ENCODE data around the gene USP1. TPM values are rescaled to one million over a fixed set of nuclear protein-coding genes. Genes with fewer than 3 reads are reported as not detected.

USP1 gene
- total RNA-seq, 4 donors from 2014 or later, result 23.0 to 39.9 (median 33.7) TPM

DNA sequence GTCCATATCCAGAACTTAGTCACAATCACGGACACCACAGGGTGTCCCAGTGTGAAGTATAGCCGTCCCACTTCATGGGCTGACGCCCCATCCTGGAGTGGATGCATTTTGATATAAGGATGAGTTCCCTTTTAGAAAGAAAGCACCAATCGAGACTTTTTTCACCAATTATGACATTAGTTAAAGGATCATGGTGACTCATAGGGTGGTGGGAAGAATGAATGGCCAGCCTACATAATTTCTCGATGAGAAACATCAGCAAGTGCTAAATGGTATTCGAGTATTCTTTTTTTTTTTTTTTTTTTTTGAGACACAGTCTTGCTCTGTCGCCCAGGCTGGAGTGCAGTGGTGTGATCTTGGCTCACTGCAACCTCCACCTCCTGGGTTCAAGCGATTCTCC, 38.5 kb upstream of the USP1 start:
- no peaks in the 10 kb centered on the region for H3K4me1 ChIP-seq
- no peak for ATAC-seq
- no peaks in the 10 kb centered on the region for H3K27me3 ChIP-seq
- H3K36me3 ChIP-seq, result no peaks in the 10 kb centered on the region
- WGBS, 2 donors (ENCODE audit: low coverage in 1 of 2), result 67 to 85% methylated on average over 7 of the region's 8 CpGs
- no peak for TF ChIP-seq EP300 (IDR thresholded peaks at IDR 0.05)
- no peak for TF ChIP-seq POLR2AphosphoS5 (IDR thresholded peaks at IDR 0.05)
- TF ChIP-seq POLR2A (IDR thresholded peaks at IDR 0.05), result no peak
- TF ChIP-seq, protein P1, sequence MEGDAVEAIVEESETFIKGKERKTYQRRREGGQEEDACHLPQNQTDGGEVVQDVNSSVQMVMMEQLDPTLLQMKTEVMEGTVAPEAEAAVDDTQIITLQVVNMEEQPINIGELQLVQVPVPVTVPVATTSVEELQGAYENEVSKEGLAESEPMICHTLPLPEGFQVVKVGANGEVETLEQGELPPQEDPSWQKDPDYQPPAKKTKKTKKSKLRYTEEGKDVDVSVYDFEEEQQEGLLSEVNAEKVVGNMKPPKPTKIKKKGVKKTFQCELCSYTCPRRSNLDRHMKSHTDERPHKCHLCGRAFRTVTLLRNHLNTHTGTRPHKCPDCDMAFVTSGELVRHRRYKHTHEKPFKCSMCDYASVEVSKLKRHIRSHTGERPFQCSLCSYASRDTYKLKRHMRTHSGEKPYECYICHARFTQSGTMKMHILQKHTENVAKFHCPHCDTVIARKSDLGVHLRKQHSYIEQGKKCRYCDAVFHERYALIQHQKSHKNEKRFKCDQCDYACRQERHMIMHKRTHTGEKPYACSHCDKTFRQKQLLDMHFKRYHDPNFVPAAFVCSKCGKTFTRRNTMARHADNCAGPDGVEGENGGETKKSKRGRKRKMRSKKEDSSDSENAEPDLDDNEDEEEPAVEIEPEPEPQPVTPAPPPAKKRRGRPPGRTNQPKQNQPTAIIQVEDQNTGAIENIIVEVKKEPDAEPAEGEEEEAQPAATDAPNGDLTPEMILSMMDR (IDR thresholded peaks at IDR 0.05), result no peak
- no peak overlapping the region for H3K27ac ChIP-seq
- no peaks in the 10 kb centered on the region for H3K9me3 ChIP-seq
- no peak overlapping the region for H3K4me3 ChIP-seq

DNA sequence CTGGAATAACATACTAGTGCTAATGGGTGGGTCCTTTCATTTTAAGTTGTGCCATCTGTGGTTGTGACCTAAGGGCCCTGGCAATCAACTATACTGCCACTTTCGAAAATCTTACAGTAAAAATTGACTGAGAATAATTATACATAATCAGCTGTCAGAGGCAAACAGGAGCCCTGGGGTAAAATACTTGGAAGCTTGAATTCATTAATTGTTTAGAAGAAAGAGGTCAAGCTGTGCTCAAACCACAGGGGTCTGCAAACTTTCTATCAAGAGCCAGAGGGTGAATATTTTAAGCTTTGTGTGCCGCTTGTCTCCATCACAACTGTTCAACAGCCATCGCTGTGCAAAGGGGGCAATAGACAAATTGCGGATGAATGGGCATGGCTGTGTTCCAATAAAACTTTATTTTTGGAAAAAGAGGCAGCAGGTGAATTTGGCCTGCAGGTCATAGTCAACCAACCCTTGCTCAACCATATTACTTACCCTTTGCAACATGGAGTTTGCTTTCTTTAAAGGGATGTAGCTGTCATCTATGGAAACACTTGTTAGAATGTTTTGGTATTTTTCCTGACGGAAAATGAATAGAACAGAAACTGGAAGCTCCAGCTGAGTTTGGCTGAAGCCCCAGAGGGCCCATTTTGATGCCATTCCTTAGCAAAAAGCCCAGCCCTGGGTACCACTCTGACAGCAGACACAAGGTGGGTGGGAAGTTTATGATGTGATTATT, 35.7 kb upstream of the USP1 start:
- H3K27ac ChIP-seq, result no peak overlapping the region
- no peaks in the 10 kb centered on the region for H3K4me1 ChIP-seq
- no peak for ATAC-seq
- no peaks in the 10 kb centered on the region for H3K27me3 ChIP-seq
- H3K9me3 ChIP-seq, result no peaks in the 10 kb centered on the region
- no peak overlapping the region for H3K4me3 ChIP-seq
- H3K36me3 ChIP-seq, result no peaks in the 10 kb centered on the region
- TF ChIP-seq, protein P1 (IDR thresholded peaks at IDR 0.05), result no peak
- TF ChIP-seq POLR2A (IDR thresholded peaks at IDR 0.05), result no peak
- no peak for TF ChIP-seq EP300 (IDR thresholded peaks at IDR 0.05)
- TF ChIP-seq POLR2AphosphoS5 (IDR thresholded peaks at IDR 0.05), result no peak
- WGBS, 2 donors (ENCODE audit: low coverage in 1 of 2), result 76 to 93% methylated on average over 4 of the region's 5 CpGs

DNA sequence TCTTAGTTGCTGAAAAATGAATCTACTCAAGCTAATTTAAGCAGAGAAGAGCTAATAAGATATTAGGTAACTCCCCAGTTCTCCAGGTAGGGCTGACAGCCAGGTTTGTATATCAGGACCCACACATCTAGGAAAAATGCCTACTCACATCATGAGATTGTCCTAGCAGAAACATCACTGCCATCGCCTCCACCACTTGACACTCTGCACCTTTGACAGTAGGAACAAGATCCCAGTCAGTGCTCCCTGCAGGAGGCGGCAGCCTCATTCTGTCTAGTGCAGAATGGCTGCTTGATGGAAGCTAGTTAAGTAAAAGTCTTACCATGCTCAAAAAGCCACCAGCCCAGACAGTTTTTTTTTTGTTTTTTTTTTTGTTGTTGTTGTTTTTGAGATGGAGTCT, 31.6 kb upstream of the USP1 start:
- ATAC-seq, result no peak
- H3K27ac ChIP-seq, result no peak overlapping the region
- no peak overlapping the region for H3K4me3 ChIP-seq
- 80 to 83% methylated on average over 1 to 2 of the region's 2 CpGs for WGBS, 2 donors (ENCODE audit: low coverage in 1 of 2)
- no peaks in the 10 kb centered on the region for H3K9me3 ChIP-seq
- H3K27me3 ChIP-seq, result no peaks in the 10 kb centered on the region
- TF ChIP-seq POLR2AphosphoS5 (IDR thresholded peaks at IDR 0.05) (no peak), EP300 (IDR thresholded peaks at IDR 0.05) (no peak), POLR2A (IDR thresholded peaks at IDR 0.05) (no peak)
- TF ChIP-seq, protein P1 (IDR thresholded peaks at IDR 0.05), result no peak
- H3K36me3 ChIP-seq, result no peaks in the 10 kb centered on the region
- no peaks in the 10 kb centered on the region for H3K4me1 ChIP-seq

DNA sequence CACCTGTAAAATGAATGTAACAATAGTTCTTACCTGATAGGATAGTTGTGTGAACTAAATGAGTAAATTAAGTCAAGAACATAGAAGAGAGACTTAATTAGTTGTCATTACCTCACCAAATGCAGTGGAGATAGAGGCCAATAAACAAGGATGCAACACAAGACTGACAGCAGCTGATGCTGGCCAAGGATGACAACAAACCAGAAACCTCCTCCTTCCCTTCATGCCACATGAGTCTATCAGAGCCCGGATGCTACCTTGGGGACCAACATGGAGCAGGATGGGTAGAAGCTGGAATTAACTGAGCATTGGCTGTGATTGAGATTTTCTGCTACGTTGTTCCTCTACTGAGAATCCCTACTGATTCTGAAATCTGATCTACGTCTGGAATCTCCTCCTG, 30.3 kb upstream of the USP1 start:
- no peaks in the 10 kb centered on the region for H3K4me1 ChIP-seq
- H3K27ac ChIP-seq, result no peak overlapping the region
- H3K4me3 ChIP-seq, result no peak overlapping the region
- ATAC-seq, result no peak
- no peaks in the 10 kb centered on the region for H3K36me3 ChIP-seq
- no peaks in the 10 kb centered on the region for H3K9me3 ChIP-seq
- TF ChIP-seq EP300 (IDR thresholded peaks at IDR 0.05) (no peak), POLR2AphosphoS5 (IDR thresholded peaks at IDR 0.05) (no peak), POLR2A (IDR thresholded peaks at IDR 0.05) (no peak)
- TF ChIP-seq, protein P1 (IDR thresholded peaks at IDR 0.05), result no peak
- WGBS, 2 donors (ENCODE audit: low coverage in 1 of 2), result 100% methylated on average over 1 of the region's 3 CpGs; no CpG with 5 or more reads in 1 of the 2 donors
- H3K27me3 ChIP-seq, result no peaks in the 10 kb centered on the region

DNA sequence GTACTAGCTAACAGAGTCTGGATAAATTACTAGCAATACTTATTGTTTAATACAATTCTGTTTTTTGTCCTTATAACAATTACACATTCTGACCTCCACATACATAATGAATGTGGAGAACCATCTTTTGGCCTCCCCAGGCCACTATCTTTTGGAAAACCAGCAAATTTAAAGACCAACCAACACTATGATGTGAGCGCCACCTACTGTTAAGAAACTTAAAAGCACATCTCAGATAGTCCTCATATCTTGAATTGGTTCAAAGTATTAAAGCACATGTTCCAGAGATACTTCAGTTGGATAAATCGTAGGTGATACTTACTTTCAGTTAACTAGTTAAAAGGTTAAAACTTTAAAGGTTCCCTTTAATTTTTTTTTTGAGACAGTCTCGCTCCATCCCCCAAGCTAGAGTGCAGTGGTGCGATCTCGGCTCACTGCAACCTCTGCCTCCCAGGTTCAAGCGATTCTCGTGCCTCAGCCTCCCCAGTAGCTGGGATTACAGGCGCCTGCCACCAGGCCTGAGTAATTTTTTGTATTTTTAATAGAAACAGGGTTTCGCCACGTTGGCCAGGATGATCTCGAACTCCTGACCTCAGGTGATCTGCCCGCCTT, 29.3 kb upstream of the USP1 start:
- ATAC-seq, result no peak
- H3K27ac ChIP-seq, result no peak overlapping the region
- WGBS, 2 donors (ENCODE audit: low coverage in 1 of 2), result 0 to 72% methylated on average over 2 to 12 of the region's 12 CpGs
- no peak for TF ChIP-seq POLR2AphosphoS5 (IDR thresholded peaks at IDR 0.05)
- TF ChIP-seq, protein P1 (IDR thresholded peaks at IDR 0.05), result peak; percentile 68 to 75 (median 70)
- no peaks in the 10 kb centered on the region for H3K27me3 ChIP-seq
- H3K4me1 ChIP-seq, result no peaks in the 10 kb centered on the region
- no peaks in the 10 kb centered on the region for H3K36me3 ChIP-seq
- H3K4me3 ChIP-seq, result no peak overlapping the region
- no peaks in the 10 kb centered on the region for H3K9me3 ChIP-seq

Data from gastroesophageal sphincter (tissue), 4 donors.